HG03060 (cell line): ENCODE results near the gene VWA5B1.

Experiments
- ATAC-seq: cut with Tn5 transposase; IDR thresholded peaks from one replicate; pipeline ENCODE4 v1.9.1; 2021; ENCODE audit warnings: low read depth, moderate number of reproducible peaks; ENCODE audit not compliant: unreplicated experiment

VWA5B1 gene

GRCh38 chr1:20359451-20360330, 69.0 kb downstream of the VWA5B1 start:
- ATAC-seq, result no peak

DNA sequence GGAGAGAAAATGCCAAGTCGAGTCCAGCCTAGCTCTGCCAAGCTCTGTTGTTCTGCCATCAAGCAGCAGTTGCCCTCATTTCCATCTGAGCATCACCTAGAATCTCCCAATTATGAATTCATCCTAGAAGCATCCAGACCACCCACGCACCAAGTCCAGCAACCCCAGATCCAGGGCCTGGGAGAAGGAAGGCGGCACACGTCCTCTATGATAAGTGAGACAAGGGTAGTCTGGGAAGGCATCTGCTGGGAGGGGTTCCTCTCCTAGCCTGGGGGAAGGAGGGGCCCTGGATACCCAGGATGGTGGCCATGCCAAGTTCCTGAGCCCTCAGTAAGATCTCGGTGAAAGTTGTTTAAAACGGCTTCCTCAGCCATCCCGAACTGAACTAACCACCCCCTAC, 70.7 kb downstream of the VWA5B1 start:
- no peak for ATAC-seq

GRCh38 chr1:20361805-20362381, 71.2 kb downstream of the VWA5B1 start:
- no peak for ATAC-seq

GRCh38 chr1:20362856-20363255, 72.2 kb downstream of the VWA5B1 start:
- ATAC-seq, result no peak

DNA sequence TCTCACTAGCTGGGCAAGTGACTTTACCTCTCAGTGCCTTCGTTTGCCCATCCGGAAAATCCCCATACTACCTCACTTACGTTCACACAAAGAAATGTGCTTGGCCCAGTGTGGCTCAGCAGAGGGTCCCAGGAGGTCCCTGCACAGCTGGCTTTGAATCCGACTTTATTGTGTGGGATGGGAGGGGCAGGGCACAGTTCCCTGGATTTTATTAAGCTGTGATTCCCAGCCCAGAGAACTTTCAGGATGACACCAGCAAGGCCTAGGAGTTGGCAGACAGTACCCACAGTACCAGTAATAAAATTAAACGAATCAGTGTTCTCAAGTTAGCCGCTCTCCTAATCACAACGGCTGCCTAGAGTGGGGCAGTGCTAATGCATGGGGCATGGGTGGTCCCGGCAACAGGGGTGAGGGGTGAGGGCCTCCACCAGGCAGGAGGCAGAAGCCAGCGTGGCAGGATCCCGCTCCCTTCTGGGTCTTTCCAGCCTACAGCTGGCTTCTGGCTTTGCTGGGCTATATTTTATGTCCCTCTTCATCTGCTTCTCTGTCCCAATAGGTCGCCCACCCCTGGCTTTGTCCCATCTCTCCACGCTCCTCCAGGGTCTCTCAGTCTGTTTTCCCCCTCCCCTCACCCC, 74.9 kb downstream of the VWA5B1 start:
- no peak for ATAC-seq

DNA sequence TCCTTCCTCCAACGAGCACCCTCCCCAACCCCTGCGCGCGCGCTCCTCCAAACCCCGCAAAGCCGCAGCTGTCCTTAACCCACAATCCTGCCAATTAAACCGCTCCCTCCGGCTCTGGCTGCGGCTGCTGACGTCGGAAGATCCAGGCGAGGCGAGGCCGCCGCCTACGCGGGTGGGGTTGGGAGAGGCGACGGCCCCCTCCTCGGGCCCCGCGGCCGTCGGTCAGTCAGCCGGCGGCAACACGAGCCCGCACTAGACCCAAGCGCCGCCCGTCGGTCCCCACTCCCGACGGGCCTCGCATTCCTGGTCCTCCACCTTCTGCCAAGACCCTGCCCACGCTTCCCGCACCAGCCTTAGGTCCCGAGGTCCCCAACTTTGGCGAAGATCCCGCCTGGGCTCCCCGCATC, 75.4 kb downstream of the VWA5B1 start:
- ATAC-seq, result no peak

GRCh38 chr1:20366463-20367115, 75.9 kb downstream of the VWA5B1 start:
- ATAC-seq, result no peak

DNA sequence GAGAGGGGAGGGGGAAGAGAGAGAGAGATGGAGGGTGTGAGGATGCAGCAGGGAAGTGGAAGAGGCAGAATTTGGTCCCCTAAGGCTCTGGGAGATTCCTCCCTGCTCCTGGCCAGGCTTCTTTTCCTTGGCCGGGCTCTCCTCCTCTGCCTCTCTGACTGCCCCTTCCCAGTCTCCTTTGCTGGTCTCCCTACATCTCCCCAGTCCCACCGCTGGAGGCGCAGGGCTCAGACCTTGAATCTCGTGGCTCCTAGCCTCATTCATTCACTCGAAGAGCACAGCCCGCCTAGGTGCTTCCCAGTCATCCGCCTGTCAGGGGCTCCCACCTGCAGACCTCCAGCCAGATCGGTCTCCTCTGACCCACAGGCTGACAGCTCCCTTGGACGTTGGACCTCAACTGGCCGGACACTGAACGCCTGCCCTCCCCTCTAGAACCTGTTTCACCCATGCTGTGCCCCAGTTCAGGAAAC, 76.5 kb downstream of the VWA5B1 start:
- no peak for ATAC-seq

- no peak for ATAC-seq
Measured at GRCh38 chr1:20367626-20368025, 77.0 kb downstream of the VWA5B1 start.

DNA sequence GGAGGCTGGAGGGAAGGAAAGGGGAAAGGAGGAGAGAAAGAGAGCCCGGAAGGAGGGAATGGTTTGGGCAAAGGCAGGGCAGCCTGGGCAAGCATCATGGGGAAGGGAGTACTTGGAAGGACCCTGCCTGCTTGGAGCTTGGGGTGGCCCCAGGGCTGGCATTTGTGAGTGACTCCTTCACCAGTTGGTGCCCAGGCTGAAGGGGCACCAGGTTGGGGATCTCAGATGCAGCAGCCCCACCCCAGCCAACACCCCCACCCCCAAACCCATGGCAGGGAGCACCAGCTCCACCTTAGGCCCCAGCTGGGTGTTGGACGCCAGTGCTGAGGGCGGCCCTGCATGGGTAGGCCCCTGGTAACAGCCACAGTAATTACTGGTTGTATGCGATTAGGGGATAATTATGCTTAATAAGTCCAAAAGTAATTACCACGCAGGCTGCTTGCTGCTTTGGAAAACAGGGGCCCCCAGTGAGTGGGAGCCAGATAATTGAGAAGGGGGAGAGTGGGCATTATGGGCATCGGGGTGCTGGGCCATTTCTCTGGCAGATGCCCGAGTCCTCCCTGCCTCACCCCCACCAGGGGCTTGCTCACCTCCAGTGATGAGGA, 78.3 kb downstream of the VWA5B1 start:
- ATAC-seq, result no peak

DNA sequence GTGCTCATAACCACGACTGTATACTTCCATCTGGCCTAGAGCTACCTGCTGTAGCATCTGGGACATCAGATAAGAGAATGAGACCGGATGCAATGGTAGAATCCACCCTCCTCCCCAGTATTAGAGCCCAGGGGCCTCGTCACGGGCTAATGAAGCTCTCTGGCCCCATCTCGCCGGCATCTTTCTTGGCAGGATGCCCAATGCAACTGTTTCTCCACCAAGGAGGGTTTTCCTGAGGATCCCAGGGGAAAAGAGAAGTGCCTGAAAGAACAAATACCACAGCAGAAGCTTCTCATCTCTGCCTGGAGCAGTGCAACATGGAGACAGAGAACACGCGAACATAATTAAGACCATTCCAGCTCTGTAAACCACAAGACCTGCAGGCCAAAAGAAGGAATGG, 80.0 kb downstream of the VWA5B1 start:
- ATAC-seq, result no peak

- no peak for ATAC-seq
Measured at GRCh38 chr1:20371411-20371810, 80.7 kb downstream of the VWA5B1 start.

DNA sequence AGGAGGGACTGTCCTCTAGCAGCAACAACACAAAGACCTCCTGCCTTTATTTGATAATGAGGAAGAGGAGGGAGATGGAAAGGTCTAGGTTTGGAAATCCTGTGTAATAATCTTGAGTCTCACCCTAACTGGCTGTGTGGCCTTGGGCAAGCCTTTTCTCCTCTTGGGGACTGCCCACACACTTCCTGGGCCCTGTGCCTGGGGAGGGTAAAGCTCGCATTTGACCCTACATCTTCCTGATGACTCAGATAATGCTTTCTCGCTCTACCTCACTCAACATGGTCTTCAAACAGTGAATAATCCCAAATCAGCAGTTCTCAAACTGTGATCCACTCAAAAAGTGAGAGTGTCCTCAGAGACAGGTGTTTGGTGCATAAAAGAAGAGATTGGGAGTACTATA, 81.2 kb downstream of the VWA5B1 start:
- ATAC-seq, result no peak

DNA sequence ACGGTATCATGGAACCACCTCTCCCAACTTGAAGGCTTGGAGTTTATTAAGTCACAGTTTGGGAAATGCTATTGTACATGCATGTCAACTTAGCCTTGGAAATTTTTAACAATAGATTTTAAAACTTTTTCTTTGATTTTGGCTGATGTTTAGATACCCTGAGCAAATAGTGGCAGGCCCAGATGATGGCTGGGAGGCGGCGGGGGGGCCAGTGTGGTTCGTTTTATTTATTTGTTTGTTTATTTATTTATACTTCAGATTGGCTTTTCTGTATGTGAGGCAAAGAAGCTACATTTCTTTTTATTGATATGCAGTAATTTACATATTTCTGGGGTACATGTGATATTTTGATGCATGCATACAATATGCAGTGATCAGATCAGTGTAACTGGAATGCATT, 82.0 kb downstream of the VWA5B1 start:
- no peak for ATAC-seq

DNA sequence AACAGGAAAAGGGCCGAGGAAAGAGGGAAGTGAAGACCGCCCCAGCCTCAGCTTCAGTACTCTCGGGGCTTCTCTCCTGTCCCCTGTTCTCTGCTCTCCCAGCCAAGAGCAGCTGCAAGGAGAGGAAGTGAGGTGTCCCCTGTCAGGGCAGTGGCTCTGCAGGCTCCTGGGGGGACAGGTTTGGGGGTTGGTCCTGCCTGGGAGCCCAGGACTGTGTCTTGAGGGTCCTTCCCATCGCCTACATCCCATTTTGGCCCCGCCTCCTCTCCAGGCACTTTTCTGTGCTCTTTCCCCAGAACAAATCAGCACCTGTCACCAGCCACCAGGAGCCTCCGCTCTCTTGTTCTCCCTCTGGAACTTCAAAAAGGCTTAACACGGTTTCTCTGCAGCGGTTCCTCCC, 82.6 kb downstream of the VWA5B1 start:
- no peak for ATAC-seq

DNA sequence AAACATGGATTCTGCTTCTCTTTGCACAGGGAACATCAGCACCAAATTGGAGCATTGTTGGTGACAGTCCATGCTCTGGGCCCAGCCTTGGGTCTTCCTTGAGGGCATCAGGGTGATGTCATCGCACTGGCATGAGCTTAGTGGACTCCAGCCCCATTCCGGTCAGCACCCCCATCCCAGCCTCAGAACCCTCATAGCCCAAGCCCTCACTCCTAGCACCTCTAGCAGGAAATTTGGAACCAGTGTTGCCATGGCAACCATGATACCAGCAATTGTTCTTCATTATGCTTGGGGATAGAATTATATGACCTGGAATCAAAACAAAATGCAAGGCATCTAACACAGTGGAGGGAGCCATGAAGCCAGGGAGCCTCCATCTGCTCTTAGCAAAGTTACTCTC, 83.1 kb downstream of the VWA5B1 start:
- ATAC-seq, result no peak

DNA sequence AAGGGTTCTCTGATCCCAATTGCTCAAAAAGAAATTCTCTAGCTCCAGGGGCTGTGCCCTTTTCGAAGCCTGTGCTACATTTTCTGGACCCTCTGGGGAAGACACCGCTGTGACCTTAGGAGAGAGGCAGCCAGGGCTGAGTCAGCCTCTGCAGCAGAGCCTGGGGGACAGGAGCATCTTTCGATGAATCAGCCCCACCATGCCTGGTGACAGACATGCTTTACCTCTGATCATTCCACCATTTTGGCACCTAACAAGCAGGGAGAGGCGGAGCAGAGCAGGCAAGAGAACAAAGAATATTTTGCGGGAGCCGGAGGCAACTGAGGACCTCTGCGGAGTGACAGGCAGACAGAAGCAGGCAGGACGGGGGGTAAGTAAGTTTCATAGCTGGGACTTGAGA, 84.9 kb downstream of the VWA5B1 start:
- ATAC-seq, result no peak

DNA sequence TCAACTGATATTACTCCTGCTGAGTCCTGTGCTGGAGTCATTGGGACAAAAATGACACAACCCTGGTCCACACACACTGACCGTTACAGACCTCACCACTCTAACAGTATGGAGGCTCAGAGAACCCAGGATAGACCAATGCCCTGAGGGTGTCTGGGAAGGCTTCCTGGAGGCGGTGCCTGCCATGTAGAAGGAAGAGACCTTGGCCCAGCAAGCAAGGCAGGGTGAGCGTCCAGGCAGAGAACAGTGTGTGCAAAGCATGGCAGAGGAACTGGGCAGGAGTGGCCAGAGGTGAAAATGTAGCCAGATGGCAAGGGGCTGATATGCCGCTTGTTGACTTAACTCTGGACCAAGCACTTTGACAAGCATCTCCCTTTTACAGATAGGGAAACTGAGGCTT, 85.5 kb downstream of the VWA5B1 start:
- ATAC-seq, result no peak

GRCh38 chr1:20376880-20377494, 86.3 kb downstream of the VWA5B1 start:
- no peak for ATAC-seq

- no peak for ATAC-seq
Measured at GRCh38 chr1:20377516-20378270, 87.0 kb downstream of the VWA5B1 start.
